Panc1 (cell line): Measurements from ENCODE around the gene HPRT1.

Experiments
- POLR2AphosphoS5 ChIP-seq: IDR thresholded peaks from 2 replicates; pipeline ENCODE4 v1.6.1; 2012; ENCODE audit warnings: mild to moderate bottlenecking, low read depth, low read length, moderate library complexity
- SIN3A ChIP-seq: IDR thresholded peaks from 2 replicates; pipeline ENCODE4 v1.6.1; 2012; ENCODE audit warnings: low read depth, mild to moderate bottlenecking, low read length, moderate library complexity, borderline replicate concordance; ENCODE audit not compliant: insufficient read depth
- TCF7L2 ChIP-seq: IDR thresholded peaks from 2 replicates; pipeline ENCODE4 v1.6.1; 2011; ENCODE audit warnings: mild to moderate bottlenecking, low read depth, low read length, inconsistent platforms
- TF ChIP-seq, protein P1 (sequence below): fragments of 450-650 bp; IDR thresholded peaks from 2 replicates; pipeline ENCODE4 v1.5.1; 2017; ENCODE audit warnings: mild to moderate bottlenecking
- TF ChIP-seq, protein P2 (sequence below), 2 experiments: IDR thresholded peaks; 2 replicates each; pipeline ENCODE4 v1.6.1; 2011 to 2012; ENCODE audit warnings: low read depth in 2 of 2, control low read depth in 1 of 2, low read length in 1 of 2, mild to moderate bottlenecking in 1 of 2, moderate library complexity in 1 of 2; ENCODE audit not compliant: insufficient read depth in 1 of 2

DNA sequence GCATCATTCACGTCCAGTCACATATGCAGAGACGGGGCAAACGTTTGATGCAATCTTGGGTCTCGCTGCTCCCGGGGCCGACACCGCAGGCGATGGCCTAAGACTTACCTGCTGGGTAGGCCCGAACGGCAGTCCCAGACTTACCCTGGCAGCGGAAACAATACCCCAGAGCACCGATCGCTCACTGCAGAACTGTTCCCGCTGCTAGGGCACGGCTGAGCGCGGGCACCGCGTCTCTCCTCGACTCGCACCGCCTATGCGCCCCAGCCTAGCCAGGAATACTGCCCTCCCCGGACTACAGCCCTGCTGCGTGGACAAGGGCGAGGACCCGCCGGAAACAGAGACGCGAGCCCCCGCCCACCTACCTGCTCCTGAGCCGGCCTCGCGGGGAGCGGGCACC lies 86.2 kb downstream of the HPRT1 start:
- TF ChIP-seq, protein P1, sequence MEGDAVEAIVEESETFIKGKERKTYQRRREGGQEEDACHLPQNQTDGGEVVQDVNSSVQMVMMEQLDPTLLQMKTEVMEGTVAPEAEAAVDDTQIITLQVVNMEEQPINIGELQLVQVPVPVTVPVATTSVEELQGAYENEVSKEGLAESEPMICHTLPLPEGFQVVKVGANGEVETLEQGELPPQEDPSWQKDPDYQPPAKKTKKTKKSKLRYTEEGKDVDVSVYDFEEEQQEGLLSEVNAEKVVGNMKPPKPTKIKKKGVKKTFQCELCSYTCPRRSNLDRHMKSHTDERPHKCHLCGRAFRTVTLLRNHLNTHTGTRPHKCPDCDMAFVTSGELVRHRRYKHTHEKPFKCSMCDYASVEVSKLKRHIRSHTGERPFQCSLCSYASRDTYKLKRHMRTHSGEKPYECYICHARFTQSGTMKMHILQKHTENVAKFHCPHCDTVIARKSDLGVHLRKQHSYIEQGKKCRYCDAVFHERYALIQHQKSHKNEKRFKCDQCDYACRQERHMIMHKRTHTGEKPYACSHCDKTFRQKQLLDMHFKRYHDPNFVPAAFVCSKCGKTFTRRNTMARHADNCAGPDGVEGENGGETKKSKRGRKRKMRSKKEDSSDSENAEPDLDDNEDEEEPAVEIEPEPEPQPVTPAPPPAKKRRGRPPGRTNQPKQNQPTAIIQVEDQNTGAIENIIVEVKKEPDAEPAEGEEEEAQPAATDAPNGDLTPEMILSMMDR: no peak
- no peak for TF ChIP-seq POLR2AphosphoS5
- no peak for TF ChIP-seq SIN3A
- TF ChIP-seq, protein P2, sequence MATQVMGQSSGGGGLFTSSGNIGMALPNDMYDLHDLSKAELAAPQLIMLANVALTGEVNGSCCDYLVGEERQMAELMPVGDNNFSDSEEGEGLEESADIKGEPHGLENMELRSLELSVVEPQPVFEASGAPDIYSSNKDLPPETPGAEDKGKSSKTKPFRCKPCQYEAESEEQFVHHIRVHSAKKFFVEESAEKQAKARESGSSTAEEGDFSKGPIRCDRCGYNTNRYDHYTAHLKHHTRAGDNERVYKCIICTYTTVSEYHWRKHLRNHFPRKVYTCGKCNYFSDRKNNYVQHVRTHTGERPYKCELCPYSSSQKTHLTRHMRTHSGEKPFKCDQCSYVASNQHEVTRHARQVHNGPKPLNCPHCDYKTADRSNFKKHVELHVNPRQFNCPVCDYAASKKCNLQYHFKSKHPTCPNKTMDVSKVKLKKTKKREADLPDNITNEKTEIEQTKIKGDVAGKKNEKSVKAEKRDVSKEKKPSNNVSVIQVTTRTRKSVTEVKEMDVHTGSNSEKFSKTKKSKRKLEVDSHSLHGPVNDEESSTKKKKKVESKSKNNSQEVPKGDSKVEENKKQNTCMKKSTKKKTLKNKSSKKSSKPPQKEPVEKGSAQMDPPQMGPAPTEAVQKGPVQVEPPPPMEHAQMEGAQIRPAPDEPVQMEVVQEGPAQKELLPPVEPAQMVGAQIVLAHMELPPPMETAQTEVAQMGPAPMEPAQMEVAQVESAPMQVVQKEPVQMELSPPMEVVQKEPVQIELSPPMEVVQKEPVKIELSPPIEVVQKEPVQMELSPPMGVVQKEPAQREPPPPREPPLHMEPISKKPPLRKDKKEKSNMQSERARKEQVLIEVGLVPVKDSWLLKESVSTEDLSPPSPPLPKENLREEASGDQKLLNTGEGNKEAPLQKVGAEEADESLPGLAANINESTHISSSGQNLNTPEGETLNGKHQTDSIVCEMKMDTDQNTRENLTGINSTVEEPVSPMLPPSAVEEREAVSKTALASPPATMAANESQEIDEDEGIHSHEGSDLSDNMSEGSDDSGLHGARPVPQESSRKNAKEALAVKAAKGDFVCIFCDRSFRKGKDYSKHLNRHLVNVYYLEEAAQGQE (IDR thresholded peaks at IDR 0.05; ENCODE audit: insufficient read depth in 1 of 2, low read depth in 2 of 2, low read length in 1 of 2): no peak
- TF ChIP-seq TCF7L2: no peak
